H9 (cell line): ENCODE data around the gene RNF113B. TPM values are rescaled to one million over a fixed set of nuclear protein-coding genes. Genes with fewer than 3 reads are reported as not detected.

Experiments used
- DNase-seq: peaks from one replicate; pipeline ENCODE4 v3.0.0-alpha.2; 2017
- H2AFZ ChIP-seq: one replicate; pipeline ENCODE4 v1.6.1; 2013; ENCODE audit warnings: mild to moderate bottlenecking, low read length, control low read depth, moderate library complexity
- H2AK5ac ChIP-seq: 2 replicates; pipeline ENCODE4 v1.6.1; 2013; ENCODE audit warnings: low read length, control low read depth, mixed read lengths; ENCODE audit not compliant: insufficient read length
- H2BK120ac ChIP-seq: one replicate; pipeline ENCODE4 v1.6.1; 2013; ENCODE audit warnings: low read depth, mild to moderate bottlenecking, low read length, control low read depth, inconsistent platforms; ENCODE audit not compliant: poor library complexity, severe bottlenecking
- H2BK12ac ChIP-seq: 2 replicates; pipeline ENCODE4 v1.6.1; 2013; ENCODE audit warnings: low read length, control low read depth, mixed read lengths, low read depth; ENCODE audit not compliant: insufficient read length
- H2BK15ac ChIP-seq: 2 replicates; pipeline ENCODE4 v1.6.1; 2013; ENCODE audit warnings: low read depth, low read length, control low read depth
- H2BK20ac ChIP-seq: one replicate; pipeline ENCODE4 v1.6.1; 2013; ENCODE audit warnings: low read depth, mild to moderate bottlenecking, low read length, control low read depth, inconsistent platforms; ENCODE audit not compliant: poor library complexity, severe bottlenecking
- H2BK5ac ChIP-seq: 2 replicates; pipeline ENCODE4 v1.6.1; 2013; ENCODE audit warnings: low read length, control low read depth, mixed read lengths; ENCODE audit not compliant: insufficient read length
- H3K14ac ChIP-seq: 2 replicates; pipeline ENCODE4 v1.6.1; 2013; ENCODE audit warnings: low read length, control low read depth; ENCODE audit not compliant: insufficient read depth
- H3K18ac ChIP-seq: 2 replicates; pipeline ENCODE4 v1.6.1; 2013; ENCODE audit warnings: low read depth, mild to moderate bottlenecking, mixed read lengths, low read length, control low read depth; ENCODE audit not compliant: insufficient read length
- H3K23ac ChIP-seq: 2 replicates; pipeline ENCODE4 v1.6.1; 2013; ENCODE audit warnings: low read length, control low read depth, mixed read lengths, low read depth; ENCODE audit not compliant: insufficient read length
- H3K23me2 ChIP-seq: 2 replicates; pipeline ENCODE4 v1.6.1; 2013; ENCODE audit warnings: low read depth, mild to moderate bottlenecking, mixed read lengths, low read length, control low read depth; ENCODE audit not compliant: insufficient read length, poor library complexity, severe bottlenecking
- H3K27ac ChIP-seq: 2 replicates; pipeline ENCODE4 v1.5.1; 2013; ENCODE audit warnings: low read length, control low read depth, mixed read lengths, low read depth; ENCODE audit not compliant: insufficient read length
- H3K27me3 ChIP-seq: 2 replicates; pipeline ENCODE4 v1.6.1; 2013; ENCODE audit warnings: low read length, control low read depth, inconsistent platforms; ENCODE audit not compliant: insufficient read depth
- H3K4ac ChIP-seq: 2 replicates; pipeline ENCODE4 v1.6.1; 2013; ENCODE audit warnings: low read depth, mild to moderate bottlenecking, control low read depth, inconsistent platforms, low read length, moderate library complexity
- H3K4me1 ChIP-seq: 2 replicates; pipeline ENCODE4 v1.6.1; 2013; ENCODE audit warnings: low read length, control low read depth, inconsistent platforms; ENCODE audit not compliant: insufficient read depth
- H3K4me2 ChIP-seq: 2 replicates; pipeline ENCODE4 v1.6.1; 2013; ENCODE audit warnings: low read length, control low read depth, mixed read lengths; ENCODE audit not compliant: insufficient read length, insufficient read depth
- H3K56ac ChIP-seq: 2 replicates; pipeline ENCODE4 v1.6.1; 2013; ENCODE audit warnings: low read depth, mild to moderate bottlenecking, mixed read lengths, low read length, control low read depth; ENCODE audit not compliant: insufficient read length
- H3K79me1 ChIP-seq: 2 replicates; pipeline ENCODE4 v1.6.1; 2013; ENCODE audit warnings: low read depth, mild to moderate bottlenecking, moderate library complexity, low read length, control low read depth, inconsistent platforms; ENCODE audit not compliant: insufficient read depth, poor library complexity, severe bottlenecking
- H3K79me2 ChIP-seq: 2 replicates; pipeline ENCODE4 v1.6.1; 2013; ENCODE audit warnings: low read length, control low read depth, inconsistent platforms; ENCODE audit not compliant: insufficient read depth
- H3K9ac ChIP-seq: 2 replicates; pipeline ENCODE4 v1.6.1; 2013; ENCODE audit warnings: low read length, control low read depth, mixed read lengths; ENCODE audit not compliant: insufficient read length; ENCODE audit errors: extremely low read depth
- H3K9me3 ChIP-seq: one replicate; pipeline ENCODE4 v1.6.1; 2013; ENCODE audit warnings: low read depth, low read length, inconsistent platforms; ENCODE audit not compliant: control insufficient read depth
- H3T11ph ChIP-seq: one replicate; pipeline ENCODE4 v1.6.1; 2013; ENCODE audit warnings: mild to moderate bottlenecking, low read length, control low read depth, inconsistent platforms
- H4K20me1 ChIP-seq: one replicate; pipeline ENCODE4 v1.6.1; 2013; ENCODE audit not compliant: control insufficient read depth, insufficient read length, insufficient read depth
- H4K5ac ChIP-seq: 2 replicates; pipeline ENCODE4 v1.6.1; 2013; ENCODE audit warnings: low read depth, mild to moderate bottlenecking, mixed read lengths, low read length, control low read depth; ENCODE audit not compliant: insufficient read length
- H4K8ac ChIP-seq: replicated peaks from 2 replicates; pipeline ENCODE4 v1.6.1; 2013; ENCODE audit warnings: low read length, control low read depth, mixed read lengths, low read depth; ENCODE audit not compliant: insufficient read length
- H4K91ac ChIP-seq: 2 replicates; pipeline ENCODE4 v1.6.1; 2013; ENCODE audit warnings: low read depth, mild to moderate bottlenecking, moderate library complexity, mixed read lengths, low read length, control low read depth; ENCODE audit not compliant: insufficient read length
- H3K27ac Mint-ChIP-seq, 3 experiments: 2 replicates in 2 of 3; 3 replicates in 1 of 3; pipeline ENCODE4 v1.8.0; 2020 to 2021; ENCODE audit warnings: mixed read lengths in 3 of 3, mild to moderate bottlenecking in 1 of 3, moderate library complexity in 1 of 3
- H3K27me3 Mint-ChIP-seq: 2 replicates; pipeline ENCODE4 v1.8.0; 2021; ENCODE audit warnings: low read depth, mild to moderate bottlenecking, moderate library complexity, mixed read lengths
- H3K36me3 Mint-ChIP-seq, 3 experiments: 2 replicates in 2 of 3; 3 replicates in 1 of 3; pipeline ENCODE4 v1.8.0; 2020 to 2021; ENCODE audit warnings: low read depth in 3 of 3, mixed read lengths in 3 of 3; ENCODE audit not compliant: insufficient read depth in 1 of 3
- H3K4me1 Mint-ChIP-seq, 2 experiments: 2 replicates each; pipeline ENCODE4 v1.8.0; 2020; ENCODE audit warnings: mixed read lengths in 2 of 2
- H3K4me3 Mint-ChIP-seq, 2 experiments: 2 replicates in 1 of 2; 3 replicates in 1 of 2; pipeline ENCODE4 v1.8.0; 2020 to 2021; ENCODE audit warnings: mild to moderate bottlenecking in 2 of 2, mixed read lengths in 2 of 2, moderate library complexity in 1 of 2
- H3K9me3 Mint-ChIP-seq, 2 experiments: 2 replicates in 1 of 2; 3 replicates in 1 of 2; pipeline ENCODE4 v1.8.0; 2020; ENCODE audit warnings: mild to moderate bottlenecking in 2 of 2, mixed read lengths in 2 of 2, moderate library complexity in 1 of 2
- CTCF ChIP-seq: fragments of 200-600 bp; sonication (generic); conservative IDR thresholded peaks from 3 replicates; pipeline ENCODE4 v1.8.0; 2021; ENCODE audit warnings: antibody characterized with exemption, mild to moderate bottlenecking
- WGBS: extraction: QIAGEN DNeasy Blood & Tissue Kit; methylation state at CpG from one replicate; pipeline ENCODE4 v1.1.7; 2013; ENCODE audit warnings: missing lambda C conversion rate, low lambda C conversion rate, mixed read lengths; ENCODE audit not compliant: insufficient read length; ENCODE audit errors: extremely low coverage; 5-methylcytosine and 5-hydroxymethylcytosine counted together
- total RNA-seq: library from RNA; stranded (reverse); gene quantifications from 2 replicates; pipeline ENCODE4 v1.2.1, GENCODE V29; 2021

The RNF113B gene
- total RNA-seq, 1 experiment from 2014 or later, result not detected

- H3K9me3 ChIP-seq, result no peaks in the 10 kb centered on the region
- no peak overlapping the region for H3K23ac ChIP-seq
- H3K79me2 ChIP-seq, result peaks cover 6% of the 10 kb centered on the region; the same call in 1 of the 2 replicates
- H3K27me3 ChIP-seq, result no peaks in the 10 kb centered on the region
- no peak overlapping the region for H2AK5ac ChIP-seq
- H4K5ac ChIP-seq, result no peak overlapping the region
- H2BK12ac ChIP-seq, result no peak overlapping the region
- peaks cover 54 to 59% of the 10 kb centered on the region in 2 experiments for H3K4me1 Mint-ChIP-seq
- peak overlapping the region; percentile 82 for H3K4me2 ChIP-seq
- no peak overlapping the region for H2BK20ac ChIP-seq
- no CpG with 5 or more reads among the region's 4 CpGs for WGBS
- peaks cover 11 to 23% (median 12%) of the 10 kb centered on the region in 3 experiments for H3K36me3 Mint-ChIP-seq
- H3K27ac Mint-ChIP-seq, result peak overlapping the region; percentile 80 to 99 (median 97)
- no peak overlapping the region for H3K56ac ChIP-seq
- H3K4ac ChIP-seq, result no peak overlapping the region
- no peak overlapping the region for H2BK120ac ChIP-seq
- H3K18ac ChIP-seq, result no peak overlapping the region
- H3K14ac ChIP-seq, result no peak overlapping the region
- H2AFZ ChIP-seq, result no peak overlapping the region
- H4K91ac ChIP-seq, result no peak overlapping the region
- H3K9me3 Mint-ChIP-seq, result peaks cover 9 to 11% of the 10 kb centered on the region in 2 experiments; a peak in 4 of 5 replicates
- H3K9ac ChIP-seq, result no peak overlapping the region
- H3K4me1 ChIP-seq, result peaks cover 9% of the 10 kb centered on the region
- no peaks in the 10 kb centered on the region for H4K20me1 ChIP-seq
- H2BK5ac ChIP-seq, result no peak overlapping the region
- peaks cover 6% of the 10 kb centered on the region for H3K23me2 ChIP-seq
- no peak overlapping the region for H3T11ph ChIP-seq
- no peaks in the 10 kb centered on the region; the same call in 1 of the 2 replicates for H3K27me3 Mint-ChIP-seq
- H3K27ac ChIP-seq, result peak overlapping the region; percentile 87
- DNase-seq, result no peak
- TF ChIP-seq CTCF, result no peak
- peak overlapping the region; percentile 52 to 69 for H3K4me3 Mint-ChIP-seq
- no peak overlapping the region for H2BK15ac ChIP-seq
- H4K8ac ChIP-seq, result no peak overlapping the region
- H3K79me1 ChIP-seq, result peaks cover 3% of the 10 kb centered on the region
Measured at GRCh38 chr13:98199480-98199879, 22.4 kb upstream of the RNF113B start.
